OCI-M1 (cell line): ENCODE results near the gene RPS8.
"Not testable (repeated sequence)": the region's sequence is repeated elsewhere in the genome, so short reads cannot be mapped to it uniquely, and the experiment has no call there.

Source experiments
- DNase-seq: peaks from one replicate; lab custom pipeline; 2025; lab: John Stamatoyannopoulos, UW

Gene RPS8

GRCh38 chr1:44803062-44803311 lies 27.6 kb downstream of the RPS8 start:
- DNase-seq = no peak

DNA sequence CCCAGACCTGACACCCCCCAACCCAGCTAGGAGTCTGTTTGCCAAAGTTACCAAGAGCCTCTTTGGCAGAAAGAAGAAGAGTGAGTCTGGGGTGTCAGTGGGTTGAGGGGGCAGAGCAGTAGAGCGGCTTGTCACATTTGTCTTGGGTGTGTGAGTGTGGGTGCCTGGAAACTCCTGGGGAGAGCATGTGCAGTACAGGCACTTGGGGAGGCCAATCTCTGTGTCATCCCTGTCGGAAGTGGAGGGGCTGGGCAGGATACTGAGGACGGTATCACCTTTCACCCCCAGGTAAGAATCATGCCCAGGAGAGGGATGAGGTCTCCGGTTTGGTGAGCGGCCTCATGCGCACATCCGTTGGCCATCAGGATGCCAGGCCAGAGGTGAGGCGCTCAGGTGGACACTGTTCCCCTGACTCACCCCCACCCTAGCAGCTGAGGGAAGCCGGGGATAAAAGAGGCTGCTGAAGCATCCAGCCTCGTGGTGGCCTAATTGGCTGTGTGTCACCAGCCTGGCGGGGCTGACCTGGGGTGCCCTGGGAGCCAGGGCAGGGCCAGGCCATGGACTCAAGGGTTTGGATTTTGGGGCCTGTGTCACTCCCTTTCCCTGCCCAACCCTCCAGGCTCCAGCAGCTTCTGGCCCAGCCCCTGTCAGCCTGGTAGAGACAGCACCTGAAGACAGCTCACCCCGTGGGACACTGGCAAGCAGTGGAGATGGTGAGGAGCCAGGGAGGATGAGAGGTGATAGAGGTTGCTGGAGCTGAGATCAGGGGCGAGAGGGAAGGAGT lies 28.2 kb downstream of the RPS8 start:
- no peak for DNase-seq

- DNase-seq = no peak
Measured at GRCh38 chr1:44805311-44806024, 30.1 kb downstream of the RPS8 start.

DNA sequence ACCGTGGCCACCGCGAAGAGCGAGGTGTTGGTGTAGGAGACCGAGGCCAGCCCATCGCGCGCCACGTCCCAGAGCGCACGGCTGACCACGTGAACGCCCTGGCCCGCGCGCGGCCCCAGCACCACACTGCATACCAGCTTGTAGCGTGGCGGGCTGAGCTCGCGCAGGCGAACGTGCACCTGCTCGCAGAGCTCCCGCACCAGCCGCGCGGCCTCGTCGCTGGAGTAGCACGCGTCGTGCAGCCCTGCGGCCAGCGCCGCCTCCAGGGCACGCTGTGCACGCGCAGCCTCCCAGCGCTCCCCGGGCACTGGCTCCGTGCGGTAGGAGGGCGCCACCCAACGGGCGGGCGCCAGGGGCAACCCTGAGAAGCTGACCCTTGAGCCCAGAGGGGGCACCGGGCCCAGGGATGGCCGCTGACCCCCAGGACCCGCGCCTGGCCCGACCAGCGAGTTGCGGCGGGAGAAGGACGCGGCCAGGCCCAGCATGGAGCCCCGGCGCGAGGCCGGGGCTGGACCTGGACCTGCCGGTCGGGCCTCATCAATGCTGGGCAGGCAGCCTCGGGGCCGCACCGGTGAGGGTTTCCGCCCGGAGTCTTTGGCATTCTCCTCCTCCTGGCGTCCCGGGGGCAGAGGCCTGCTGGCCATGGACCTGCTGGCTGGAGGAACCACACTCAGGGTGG lies 30.8 kb downstream of the RPS8 start:
- no peak for DNase-seq

GRCh38 chr1:44806704-44807363 lies 31.5 kb downstream of the RPS8 start, which contains the start of gene DYNLT4:
Gene DYNLT4, minus strand, starts transcription at chr1:44807351. Its CDS starts 683 bp downstream, at chr1:44806668.
- DNase-seq = no peak

GRCh38 chr1:44807364-44808062 lies 32.2 kb downstream of the RPS8 start:
- peak; percentile 95 for DNase-seq

DNA sequence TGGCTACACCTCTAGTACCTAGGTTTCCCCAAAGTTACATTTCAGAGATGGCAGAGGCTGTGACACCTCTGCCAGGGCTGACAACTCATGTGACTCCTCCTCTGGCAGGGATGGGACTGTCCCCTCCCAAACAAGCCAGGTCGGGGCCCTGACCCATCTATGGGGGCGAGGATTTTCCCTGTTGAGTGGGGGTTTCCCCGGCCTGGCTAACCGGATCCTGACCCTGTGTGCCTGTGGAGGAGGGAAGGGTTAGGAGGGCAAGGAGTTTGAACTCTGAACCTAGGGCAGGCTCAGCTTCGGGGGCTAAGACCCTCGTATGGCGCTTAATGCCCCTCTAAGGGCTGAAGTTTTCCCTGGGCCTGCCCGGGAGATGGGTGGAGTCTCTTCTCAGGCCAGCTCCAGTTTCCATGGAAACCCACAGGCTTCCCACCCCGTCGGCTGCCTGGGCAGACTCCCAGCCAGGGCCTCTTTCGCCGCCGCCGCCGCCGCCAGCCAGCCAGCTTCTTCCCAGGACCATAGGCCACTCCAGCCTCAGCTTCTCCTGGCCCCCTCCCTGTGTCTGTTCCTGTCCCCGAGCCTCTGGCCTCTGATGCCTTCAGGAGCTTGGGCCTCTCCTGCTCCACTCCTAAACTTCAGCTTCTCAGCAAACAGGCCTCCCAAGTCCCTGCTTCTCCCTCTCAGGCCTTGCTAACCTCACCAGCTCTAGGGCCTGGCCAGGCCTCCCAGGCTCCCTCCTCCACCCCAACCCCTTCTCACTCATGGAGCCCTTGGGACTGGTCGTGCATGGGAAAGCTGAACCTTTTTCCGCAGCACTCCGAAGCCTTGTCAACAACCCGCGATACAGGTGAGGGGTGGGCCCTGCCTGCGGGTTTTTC lies 33.0 kb downstream of the RPS8 start, which contains the start of gene BTBD19:
Gene BTBD19, plus strand, starts transcription at position 461 of the 875 bp plus-strand sequence. Its CDS starts 298 bp downstream, at position 759.
- DNase-seq = peak; percentile 43

- peak; percentile 61 for DNase-seq
Measured at GRCh38 chr1:44808938-44809917, 33.9 kb downstream of the RPS8 start.

DNA sequence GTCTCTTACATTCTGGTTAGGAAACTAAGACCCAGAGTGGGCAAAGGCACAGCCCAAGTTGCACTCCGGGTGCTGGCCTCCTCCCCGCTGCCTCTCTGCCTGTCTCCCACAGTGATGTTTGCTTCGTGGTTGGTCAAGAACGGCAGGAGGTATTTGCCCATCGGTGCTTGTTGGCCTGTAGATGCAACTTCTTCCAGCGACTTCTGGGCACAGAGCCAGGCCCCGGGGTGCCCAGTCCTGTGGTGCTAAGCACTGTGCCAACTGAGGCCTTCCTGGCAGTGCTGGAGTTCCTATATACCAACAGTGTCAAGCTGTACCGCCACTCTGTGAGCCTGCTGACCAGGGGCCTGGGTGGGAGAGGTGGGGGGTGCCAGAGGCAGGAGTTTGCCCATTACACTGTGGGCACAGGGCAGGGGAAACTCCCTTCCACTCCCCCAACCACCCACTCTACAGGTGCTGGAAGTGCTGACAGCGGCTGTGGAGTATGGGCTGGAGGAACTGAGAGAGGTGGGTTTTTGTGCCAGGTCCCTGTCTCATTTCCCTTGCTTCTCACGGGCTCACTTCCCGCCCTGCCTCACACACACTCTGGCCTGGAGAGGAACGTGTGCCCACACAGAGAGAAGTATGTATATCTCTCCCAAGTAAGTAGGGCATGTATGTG lies 34.9 kb downstream of the RPS8 start:
- DNase-seq = no peak

DNA sequence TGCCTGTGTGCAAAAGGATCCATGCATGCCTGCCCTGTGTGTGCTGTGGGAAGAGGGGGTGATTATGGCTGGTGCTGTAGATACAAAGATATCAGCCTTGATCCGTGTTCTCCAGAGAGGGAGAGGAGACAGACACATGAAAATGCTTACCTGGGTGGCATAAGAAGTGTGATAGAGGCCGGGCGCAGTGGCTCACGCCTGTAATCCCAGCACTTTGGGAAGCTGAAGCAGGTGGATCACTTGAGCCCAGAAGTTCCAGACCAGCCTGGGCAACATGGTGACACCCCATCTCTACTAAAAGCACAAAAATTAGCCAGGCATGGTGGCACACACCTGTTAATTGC lies 35.4 kb downstream of the RPS8 start:
- not testable (repeated sequence) for DNase-seq

DNA sequence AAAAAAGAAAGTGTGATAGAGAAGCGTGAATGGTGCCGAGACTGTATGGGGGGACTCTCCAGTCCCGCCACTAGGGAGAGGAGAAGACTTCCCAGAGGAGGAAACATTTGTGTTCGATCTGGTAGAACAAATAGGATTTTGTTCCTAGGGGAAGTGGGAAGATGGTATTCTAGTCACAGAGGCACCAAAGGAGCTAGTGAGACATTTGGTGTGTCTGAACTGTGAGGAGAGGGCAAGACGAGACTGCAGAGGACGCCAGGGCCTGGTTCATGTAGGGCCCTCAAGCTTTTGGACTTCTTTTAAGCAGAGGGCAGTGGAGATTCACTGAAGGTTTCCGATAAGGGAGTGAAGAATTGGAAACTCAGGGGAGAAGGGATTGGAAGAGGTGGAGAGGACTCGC lies 35.9 kb downstream of the RPS8 start:
- no peak for DNase-seq

GRCh38 chr1:44812822-44813543 lies 37.6 kb downstream of the RPS8 start:
- no peak for DNase-seq

DNA sequence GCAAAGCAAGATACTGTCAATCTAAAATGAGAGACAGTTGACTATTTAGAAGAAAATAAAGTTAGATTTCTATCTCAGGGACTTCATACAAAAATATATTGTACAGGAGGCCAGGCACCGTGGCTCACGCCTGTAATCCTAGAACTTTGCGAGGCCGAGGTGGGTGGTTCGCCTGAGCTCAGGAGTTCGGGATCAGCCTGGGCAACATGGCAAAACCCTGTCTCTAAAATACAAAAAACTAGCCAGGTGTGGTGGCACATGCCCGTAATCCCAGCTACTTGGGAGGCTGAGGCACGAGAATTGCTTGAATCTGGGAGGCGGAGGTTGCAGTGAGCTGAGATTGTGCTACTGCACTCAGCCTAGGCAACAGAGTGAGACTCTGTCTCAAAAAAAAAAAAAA lies 40.6 kb downstream of the RPS8 start:
- DNase-seq = not testable (repeated sequence)

- DNase-seq = no peak
Measured at GRCh38 chr1:44817307-44817706, 42.0 kb downstream of the RPS8 start.

- no peak for DNase-seq
Measured at GRCh38 chr1:44817771-44818495, 42.6 kb downstream of the RPS8 start.

DNA sequence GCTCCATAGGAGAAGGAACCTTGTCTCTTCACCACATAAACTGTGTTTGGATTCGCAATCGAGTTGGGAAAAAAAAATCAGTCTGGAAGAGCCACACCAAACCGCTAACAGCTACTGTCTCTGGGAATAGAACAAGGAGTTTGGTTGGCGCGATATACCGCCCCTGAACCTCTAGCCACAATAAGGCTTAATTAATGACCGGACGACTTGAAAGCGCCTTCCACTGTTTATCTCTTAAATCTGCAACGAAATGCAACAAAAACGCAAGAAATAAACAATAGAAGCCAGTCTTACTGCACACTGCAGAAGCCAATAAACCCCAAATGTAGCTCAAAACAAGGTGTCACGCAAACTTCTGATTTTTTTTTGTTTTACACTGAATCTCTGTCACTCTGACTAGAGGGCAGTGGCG lies 43.9 kb downstream of the RPS8 start:
- DNase-seq = no peak

DNA sequence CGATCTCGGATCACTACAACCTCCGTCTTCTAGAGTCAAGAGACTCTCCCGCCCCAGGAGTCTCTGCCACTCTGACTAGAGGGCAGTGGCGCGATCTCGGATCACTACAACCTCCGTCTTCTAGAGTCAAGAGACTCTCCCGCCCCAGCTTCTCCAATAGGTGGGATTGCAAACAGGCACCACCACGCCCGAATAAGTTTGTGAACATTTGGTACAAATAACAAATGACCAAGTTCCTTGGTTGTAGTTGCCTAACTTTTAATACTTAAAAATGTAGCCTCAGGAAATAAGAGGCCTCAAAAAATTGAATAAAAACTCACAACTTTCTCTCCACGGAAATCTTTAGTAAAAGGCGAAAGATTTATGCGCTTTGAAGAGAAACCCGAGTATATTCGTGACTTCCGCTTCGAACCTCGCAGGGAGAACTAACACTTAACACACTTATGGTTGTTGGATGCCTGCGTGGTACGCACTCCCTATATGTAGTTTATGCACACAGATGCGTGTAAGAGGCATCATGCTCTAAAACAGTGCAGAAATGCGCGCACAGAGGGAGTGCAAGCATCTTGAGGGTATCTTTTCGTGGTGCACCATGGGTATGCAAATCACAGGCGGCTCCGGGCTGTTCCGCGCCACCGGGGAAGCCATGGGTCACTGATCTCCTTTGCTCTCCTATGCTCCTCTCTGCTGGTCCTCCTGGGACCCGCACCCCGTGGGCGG lies 44.4 kb downstream of the RPS8 start:
- peak; percentile 98 for DNase-seq
